Ammon's horn (tissue), 1 donor: Measurements from ENCODE around the gene FHAD1.

ENCODE experiments used
- DNase-seq: peaks from one replicate; pipeline ENCODE4 v3.0.0-alpha.2; 2016; ENCODE audit warnings: low spot score

FHAD1 gene

GRCh38 chr1:15326691-15327588 lies 79.9 kb downstream of the FHAD1 start:
- DNase-seq = no peak

GRCh38 chr1:15328351-15329103 lies 81.5 kb downstream of the FHAD1 start:
- peak; percentile 87 for DNase-seq

- DNase-seq = no peak
Observed at GRCh38 chr1:15329104-15329820, 82.2 kb downstream of the FHAD1 start.

- DNase-seq = no peak
Observed at GRCh38 chr1:15330028-15330427, 83.0 kb downstream of the FHAD1 start.

- no peak for DNase-seq
Observed at GRCh38 chr1:15331180-15331579, 84.2 kb downstream of the FHAD1 start.

- no peak for DNase-seq
Observed at GRCh38 chr1:15331734-15332133, 84.7 kb downstream of the FHAD1 start.

GRCh38 chr1:15332525-15332924 lies 85.5 kb downstream of the FHAD1 start:
- DNase-seq = no peak

- no peak for DNase-seq
Observed at GRCh38 chr1:15332952-15333715, 86.1 kb downstream of the FHAD1 start.

GRCh38 chr1:15334995-15335394 lies 88.0 kb downstream of the FHAD1 start:
- DNase-seq = no peak

GRCh38 chr1:15336866-15337265 lies 89.8 kb downstream of the FHAD1 start:
- DNase-seq = no peak

GRCh38 chr1:15337656-15338402 lies 90.8 kb downstream of the FHAD1 start:
- DNase-seq = no peak

- DNase-seq = no peak
Observed at GRCh38 chr1:15339570-15339969, 92.5 kb downstream of the FHAD1 start.

GRCh38 chr1:15341228-15341627 lies 94.2 kb downstream of the FHAD1 start:
- DNase-seq = no peak

GRCh38 chr1:15341634-15342407 lies 94.8 kb downstream of the FHAD1 start:
- no peak for DNase-seq

- no peak for DNase-seq
Observed at GRCh38 chr1:15342408-15342967, 95.5 kb downstream of the FHAD1 start.

GRCh38 chr1:15343099-15343498 lies 96.1 kb downstream of the FHAD1 start:
- DNase-seq = no peak

GRCh38 chr1:15343729-15344128 lies 96.7 kb downstream of the FHAD1 start:
- DNase-seq = no peak

GRCh38 chr1:15344380-15344779 lies 97.4 kb downstream of the FHAD1 start:
- DNase-seq = no peak

- DNase-seq = no peak
Observed at GRCh38 chr1:15344800-15345704, 98.0 kb downstream of the FHAD1 start.
